ENCODE measurements around the gene BANF1.
"Not testable (repeated sequence)": the region's sequence is repeated elsewhere in the genome, so short reads cannot be mapped to it uniquely, and the experiment has no call there.

Gene BANF1

DNA sequence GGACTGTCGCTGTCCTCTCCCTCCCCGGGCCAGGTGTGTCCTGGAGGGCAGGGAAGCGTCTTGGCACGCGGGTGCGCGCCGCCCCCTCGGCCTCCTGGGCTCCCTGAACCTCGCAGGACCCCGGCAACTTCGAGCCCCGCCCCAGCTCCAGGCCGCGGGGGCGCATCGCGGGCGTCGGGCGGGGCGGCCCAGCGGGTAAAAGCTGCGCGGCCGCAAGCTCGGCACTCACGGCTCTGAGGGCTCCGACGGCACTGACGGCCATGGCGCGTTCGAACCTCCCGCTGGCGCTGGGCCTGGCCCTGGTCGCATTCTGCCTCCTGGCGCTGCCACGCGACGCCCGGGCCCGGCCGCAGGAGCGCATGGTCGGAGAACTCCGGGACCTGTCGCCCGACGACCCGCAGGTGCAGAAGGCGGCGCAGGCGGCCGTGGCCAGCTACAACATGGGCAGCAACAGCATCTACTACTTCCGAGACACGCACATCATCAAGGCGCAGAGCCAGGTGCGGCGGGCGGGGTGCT lies 9.5 kb downstream of the BANF1 start, which contains the start of gene CST6:
Gene CST6, plus strand, starts transcription at position 224 of the 519 bp plus-strand sequence. Its CDS starts 37 bp downstream, at position 261.
- no peak for DNase-seq

DNA sequence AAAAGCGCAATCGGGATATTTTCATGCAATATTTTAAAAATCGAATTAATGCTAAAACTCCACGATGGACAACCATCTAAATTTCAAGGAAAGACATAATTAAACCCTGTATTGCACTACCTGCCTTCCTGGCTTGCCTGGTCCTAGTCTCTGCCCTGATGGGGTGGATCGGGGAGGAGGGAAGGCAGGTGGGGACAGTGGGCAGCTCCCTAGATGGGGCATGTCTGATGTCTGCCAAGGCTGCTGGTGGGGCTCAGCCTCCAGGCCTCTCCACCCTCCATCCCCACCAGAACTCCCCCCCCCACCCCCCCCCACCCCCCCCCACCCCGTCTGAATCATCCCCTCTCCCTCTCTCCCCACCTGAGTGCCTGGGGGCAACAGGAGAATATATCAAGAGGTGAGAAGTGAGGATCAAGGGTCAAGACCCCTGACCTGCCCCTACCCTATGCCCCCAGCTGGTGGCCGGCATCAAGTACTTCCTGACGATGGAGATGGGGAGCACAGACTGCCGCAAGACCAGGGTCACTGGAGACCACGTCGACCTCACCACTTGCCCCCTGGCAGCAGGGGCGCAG lies 10.2 kb downstream of the BANF1 start:
- DNase-seq: no peak

DNA sequence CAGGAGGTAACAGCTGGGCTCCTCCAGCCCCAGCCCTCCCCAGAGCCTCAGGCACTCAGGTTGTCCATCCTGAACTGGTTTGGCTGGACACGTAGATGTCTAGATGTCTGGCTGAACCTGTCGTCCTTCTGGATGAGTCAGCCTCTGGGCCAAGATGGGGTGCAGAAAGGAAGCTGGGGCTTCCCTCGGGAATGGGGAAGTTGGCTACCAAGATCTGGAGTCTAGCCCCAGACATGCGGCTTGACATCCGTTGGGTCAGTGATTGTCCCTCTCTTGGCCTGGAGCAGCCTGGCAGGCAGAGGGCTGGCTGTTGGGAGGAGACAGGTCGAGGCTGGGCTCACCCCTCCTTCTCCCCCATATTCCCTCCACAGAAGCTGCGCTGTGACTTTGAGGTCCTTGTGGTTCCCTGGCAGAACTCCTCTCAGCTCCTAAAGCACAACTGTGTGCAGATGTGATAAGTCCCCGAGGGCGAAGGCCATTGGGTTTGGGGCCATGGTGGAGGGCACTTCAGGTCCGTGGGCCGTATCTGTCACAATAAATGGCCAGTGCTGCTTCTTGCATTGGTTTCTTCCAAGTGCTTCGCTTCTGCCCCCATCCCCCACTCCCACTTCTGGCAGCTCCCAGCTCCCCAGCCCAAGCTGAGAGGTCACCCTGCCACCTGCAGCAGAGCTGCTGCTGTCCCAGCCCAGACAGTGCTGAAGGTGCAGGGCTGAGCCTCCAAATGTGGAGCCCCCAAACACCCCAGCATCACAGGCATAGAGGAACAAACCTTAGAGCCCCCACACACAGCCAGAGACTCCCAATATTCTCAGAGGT lies 10.9 kb downstream of the BANF1 start:
- no peak for DNase-seq

DNA sequence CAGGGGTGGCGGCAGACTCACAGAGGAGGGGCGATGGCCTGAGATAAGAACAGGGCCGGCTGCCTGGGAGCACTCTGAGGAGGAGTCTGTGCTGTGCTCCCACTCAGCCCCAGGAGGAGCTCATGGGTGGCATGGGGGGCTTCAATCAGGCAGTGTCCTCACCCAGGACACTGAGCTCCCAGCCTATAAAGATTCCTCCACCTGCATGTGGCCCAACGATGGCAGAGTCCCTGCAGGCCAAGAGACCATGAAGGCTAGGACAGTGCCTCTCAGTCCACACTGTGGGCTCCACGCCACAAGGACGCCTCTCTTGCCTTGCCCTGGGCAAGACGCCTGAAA lies 11.4 kb downstream of the BANF1 start:
- DNase-seq: no peak

DNA sequence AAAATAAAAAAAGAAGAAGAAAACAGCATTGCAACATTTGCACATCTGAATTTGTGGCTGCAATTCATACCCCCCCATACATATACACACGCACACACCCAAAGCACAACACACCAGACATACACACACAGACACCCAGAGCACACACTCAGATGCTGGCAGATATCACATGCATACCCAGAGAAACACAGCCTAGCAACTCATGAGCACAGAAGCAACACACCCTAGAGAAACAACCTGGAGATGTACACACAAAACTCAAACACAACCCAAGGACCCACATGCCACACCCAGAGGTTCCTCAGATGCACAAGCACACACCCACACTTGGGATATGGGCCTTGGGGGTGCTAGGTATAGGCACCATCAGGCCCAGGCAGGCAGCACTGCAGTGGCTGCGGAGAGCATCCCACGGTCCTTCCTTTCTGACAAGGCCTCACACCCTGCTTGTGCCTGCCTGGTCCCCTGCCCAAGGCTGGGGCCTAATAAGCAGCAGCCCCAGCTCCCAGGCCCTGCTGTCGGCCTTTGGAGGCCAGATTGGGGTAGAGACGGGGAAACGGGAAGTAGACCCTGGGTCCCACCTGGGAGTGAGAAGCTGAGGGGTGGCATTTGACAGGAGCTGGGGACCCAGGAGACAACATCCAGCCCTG lies 12.6 kb downstream of the BANF1 start:
- DNase-seq: no peak

- DNase-seq: no peak
Observed at GRCh38 chr11:66015454-66015881, 13.2 kb downstream of the BANF1 start.

DNA sequence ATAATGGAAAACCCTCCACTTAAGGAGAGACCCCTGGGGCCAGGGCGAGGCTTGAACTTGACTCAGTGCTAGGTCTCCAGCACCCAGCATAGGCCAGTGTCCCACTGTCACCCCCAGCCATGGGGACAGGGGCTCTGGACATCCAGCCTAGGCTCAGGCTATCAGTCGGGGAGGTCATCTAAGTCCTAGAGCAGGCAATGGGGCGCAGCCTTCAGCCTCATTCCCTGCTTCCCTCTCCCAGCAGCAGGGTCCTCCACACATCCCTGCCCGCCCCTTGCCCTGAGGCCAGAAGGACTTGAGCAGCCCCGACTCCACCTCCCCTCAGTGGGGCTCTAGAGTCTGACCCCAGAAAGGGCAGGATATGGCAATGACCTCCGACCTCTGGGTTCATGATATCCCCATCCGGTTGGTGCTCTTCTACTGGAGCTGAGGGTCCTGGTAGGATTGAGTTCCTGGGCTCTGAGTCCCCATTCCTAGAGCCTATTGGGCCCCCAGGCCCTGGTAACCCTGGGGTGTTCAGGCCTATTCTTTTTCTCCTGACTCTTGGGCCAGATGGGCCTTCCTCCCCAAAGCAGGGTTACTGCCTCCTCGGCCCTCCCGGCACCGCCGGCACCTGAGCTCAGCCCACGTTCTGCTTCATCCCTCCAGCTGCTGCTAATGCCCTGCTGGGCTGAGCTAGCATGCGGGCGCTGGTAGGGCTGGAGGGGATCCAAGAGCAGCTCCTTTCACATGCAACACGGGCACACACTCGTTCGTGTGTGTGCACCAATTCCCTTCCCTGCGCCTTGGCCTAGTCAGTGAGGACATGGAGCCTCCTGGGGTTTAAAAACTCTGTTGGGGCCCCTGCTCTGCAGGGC lies 13.9 kb downstream of the BANF1 start:
- DNase-seq: no peak

GRCh38 chr11:66016793-66017177 lies 14.5 kb downstream of the BANF1 start:
- no peak for DNase-seq

GRCh38 chr11:66017321-66017720 lies 15.0 kb downstream of the BANF1 start:
- DNase-seq: no peak

GRCh38 chr11:66020212-66020611 lies 17.9 kb downstream of the BANF1 start:
- no peak for DNase-seq

- DNase-seq: no peak
Observed at GRCh38 chr11:66020618-66021357, 18.5 kb downstream of the BANF1 start.

- peak; percentile 64 for DNase-seq
Observed at GRCh38 chr11:66022401-66023185, 20.3 kb downstream of the BANF1 start.

GRCh38 chr11:66023186-66023440 lies 20.8 kb downstream of the BANF1 start:
- DNase-seq: not testable (repeated sequence)

DNA sequence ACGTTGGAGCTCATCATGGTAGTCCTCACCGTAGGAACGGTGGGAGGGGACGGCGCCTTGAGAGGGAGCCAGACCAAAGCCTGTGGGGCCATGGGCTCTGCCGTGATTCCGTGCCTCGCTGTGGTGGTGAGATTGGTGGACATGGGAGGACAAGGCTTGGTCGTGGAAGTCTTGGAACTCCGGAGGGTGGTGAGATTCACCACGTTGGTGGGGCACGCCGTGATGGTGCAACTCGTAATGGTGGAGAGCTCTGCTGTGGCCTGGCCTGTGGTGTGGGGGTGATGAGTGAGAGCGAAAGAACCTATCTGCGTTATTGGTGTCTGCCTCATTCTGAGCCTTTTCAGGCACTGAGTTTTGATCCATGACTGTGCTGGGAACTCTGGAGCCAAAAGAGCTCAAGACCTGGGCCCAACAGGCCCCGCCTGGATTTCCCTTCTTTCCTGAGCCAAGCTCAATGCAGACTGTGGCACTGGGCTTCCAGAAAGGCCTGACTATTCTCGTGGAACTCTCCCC lies 23.8 kb downstream of the BANF1 start, which contains the start of gene CATSPER1:
Gene CATSPER1, minus strand, starts transcription at position 463 of the 513 bp plus-strand sequence. Its CDS starts 100 bp downstream, at position 363.
- no peak for DNase-seq

DNA sequence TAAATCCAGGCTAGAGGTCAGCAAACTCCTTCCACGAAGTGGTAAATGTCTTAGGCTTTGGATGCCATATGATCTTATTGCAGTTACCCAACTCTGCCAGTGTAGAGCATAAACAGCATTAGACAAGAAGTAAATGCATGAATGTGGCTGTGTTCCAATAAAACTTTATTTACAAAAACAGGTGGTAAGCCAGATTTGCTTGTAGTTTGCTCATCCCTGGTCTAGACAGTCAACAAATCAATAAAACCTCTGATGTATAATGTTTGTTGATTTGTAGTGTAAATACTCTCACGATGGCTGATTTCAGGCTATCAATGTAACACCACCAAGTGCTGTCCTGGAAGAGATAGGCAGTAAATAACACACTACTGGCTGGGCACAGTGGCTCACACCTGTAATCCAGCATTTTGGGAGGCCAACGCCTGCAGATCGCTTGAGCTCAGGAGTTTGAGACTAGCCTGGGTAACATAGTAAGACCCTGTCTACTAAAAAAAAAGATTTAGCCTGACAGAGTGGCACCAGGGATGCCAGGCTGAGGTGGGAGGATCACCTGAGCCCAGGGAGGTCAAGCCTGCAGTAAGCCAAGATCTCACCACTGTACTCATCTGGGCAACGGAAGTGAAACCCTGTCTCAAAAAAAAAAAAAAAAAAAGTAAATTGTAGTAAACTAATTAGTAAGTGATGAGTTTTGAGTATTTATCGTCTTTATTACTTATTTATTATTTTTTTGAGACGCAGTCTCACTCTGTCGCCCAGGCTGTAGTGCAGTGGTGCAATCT lies 30.8 kb downstream of the BANF1 start:
- DNase-seq: no peak

DNA sequence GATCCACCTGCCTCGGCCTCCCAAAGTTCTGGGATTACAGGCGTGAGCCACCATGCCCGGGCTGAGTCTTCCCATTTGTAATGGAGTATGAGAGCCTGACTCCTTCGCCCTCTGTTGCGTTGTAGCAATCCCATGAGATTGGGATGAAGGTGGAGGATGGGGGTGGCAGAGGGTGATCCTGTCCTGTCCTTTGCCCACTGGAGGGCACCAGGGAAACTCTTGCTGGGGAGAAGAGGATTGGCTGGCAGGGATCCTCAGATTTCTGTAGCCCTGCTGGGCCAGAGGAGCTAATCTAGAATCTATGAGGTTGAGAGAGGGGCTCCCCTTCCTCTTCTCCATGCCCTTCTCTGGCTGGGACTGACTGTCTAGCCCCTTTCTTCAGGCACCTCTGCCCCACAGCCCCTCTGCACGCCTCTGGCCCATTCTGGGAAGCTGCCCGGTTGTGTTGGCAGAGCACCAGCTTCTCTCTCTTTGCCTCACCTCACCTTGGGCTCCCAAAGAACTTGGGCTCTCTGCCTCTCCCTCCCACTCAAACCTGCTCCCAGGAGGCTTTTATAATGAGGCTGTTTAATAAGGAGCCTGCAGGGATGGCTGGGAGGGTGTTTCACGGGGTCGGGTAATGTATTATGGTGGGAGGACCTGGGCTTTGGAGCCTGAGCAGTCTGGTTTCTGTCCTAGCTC lies 33.5 kb downstream of the BANF1 start:
- DNase-seq: no peak

GRCh38 chr11:66036334-66036710 lies 34.0 kb downstream of the BANF1 start:
- no peak for DNase-seq

DNA sequence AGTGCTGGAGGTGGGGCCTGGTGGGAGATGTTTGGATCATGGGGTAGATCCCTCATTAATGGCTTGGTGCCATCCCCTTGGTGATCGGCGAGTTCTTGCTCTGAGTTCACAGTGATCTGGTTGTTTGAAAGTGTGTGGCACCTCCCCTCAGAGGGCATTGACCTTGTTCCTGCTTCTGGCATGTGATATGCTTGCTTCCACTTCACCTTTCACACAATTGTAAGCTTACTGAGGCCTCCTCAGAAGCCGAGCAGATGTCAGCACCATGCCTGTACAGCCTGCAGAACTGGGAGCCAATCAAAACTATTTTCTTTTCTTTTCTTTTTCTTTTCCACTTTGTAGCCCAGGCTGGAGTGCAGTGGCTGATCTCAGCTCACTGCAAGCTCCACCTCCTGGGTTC lies 35.0 kb downstream of the BANF1 start:
- DNase-seq: no peak

DNA sequence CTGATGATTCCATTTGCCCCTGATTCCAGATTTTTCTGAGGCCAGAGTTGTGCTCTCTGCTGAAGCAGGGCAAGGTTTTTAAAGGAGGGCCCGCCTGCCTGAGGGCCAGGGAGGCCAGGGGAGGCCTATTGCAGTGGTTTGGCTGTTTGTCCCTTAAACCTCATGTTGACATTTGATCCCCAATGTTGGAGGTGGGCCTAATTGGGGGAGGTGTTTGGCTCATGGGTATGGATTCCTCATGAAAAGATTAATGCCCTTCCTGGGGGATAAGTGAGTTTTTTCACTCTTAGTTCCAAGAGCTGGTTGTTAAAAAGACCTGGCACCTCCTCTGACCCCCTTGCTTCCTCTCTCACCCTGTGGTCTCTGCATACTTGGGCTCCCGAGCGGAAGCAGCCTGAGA lies 37.5 kb downstream of the BANF1 start:
- DNase-seq: no peak

All from midbrain (tissue), 1 donor.